Inflammatory macrophage treated with lipopolysaccharide for 1 hour (primary cell): ENCODE measurements around the gene TSEN15.

Experiments used
- DNase-seq, 2 donors: peaks; one replicate each; pipeline ENCODE4 v3.0.0-alpha.2; 2020 to 2022

The TSEN15 gene

DNA sequence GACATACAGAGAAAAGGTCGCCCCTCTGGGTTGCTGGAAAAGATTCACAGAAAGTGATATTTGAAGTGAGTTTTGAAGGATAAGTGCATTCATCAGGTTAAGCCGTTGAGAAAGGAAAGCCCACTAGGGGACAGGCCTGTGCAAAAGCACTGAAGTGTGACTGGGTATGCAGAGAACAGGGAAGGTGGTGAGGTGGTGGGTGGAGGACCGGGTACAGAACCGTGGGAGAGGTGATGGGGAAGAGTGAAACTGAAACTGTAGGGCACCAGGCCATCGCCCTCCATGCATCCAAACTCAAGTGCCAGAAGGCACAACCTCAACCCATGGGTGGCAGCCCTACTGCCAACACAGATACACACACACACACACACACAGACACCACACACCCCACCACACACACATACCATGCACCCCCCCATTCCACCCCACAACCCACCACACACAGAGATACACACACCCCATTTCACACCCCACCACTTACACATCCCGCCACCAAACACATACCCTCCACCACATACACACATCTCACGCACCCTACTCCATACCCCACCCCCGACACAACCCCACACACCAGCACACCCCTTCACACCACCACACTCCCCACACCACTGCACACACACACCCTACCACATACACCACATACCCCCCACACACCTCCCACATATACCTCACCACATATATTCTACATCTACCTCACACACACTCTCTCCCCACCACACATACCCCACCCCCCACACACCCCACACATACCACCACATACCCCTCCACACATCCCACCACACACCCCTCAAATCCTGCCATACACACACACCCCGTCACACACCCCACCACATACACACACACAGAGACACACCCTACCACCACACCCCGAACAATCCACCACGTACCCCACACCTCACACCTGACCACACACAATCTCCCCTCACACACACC lies 59.0 kb downstream of the TSEN15 start:
- DNase-seq: peak in 1 of 2 donors; percentile 12

- no peak for DNase-seq
These were observed 60.8 kb downstream of the TSEN15 start for GRCh38 chr1:184112176-184112948.

- DNase-seq: no peak
These were observed 61.7 kb downstream of the TSEN15 start for GRCh38 chr1:184113251-184113650.

GRCh38 chr1:184114818-184115398 lies 63.4 kb downstream of the TSEN15 start:
- DNase-seq: no peak

DNA sequence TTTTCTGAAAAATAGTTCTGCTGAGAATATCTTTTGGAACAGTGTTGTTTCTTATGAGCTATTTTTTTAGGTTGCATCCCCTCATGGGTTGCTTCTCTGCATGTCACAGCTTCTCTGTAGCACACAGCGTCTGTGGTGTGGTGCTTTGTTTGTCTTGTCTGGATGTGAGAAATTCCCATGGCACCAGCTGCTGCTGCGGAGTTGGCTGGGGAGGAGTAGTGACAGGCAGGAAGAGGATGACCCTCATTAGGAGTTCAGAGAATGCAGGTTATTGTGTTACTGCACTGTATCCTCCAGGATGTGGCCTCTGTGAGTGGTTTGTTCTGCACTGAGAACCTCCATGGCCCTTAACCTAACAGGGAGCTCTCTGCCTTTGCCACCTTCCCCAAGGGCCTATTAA lies 64.8 kb downstream of the TSEN15 start:
- no peak for DNase-seq

DNA sequence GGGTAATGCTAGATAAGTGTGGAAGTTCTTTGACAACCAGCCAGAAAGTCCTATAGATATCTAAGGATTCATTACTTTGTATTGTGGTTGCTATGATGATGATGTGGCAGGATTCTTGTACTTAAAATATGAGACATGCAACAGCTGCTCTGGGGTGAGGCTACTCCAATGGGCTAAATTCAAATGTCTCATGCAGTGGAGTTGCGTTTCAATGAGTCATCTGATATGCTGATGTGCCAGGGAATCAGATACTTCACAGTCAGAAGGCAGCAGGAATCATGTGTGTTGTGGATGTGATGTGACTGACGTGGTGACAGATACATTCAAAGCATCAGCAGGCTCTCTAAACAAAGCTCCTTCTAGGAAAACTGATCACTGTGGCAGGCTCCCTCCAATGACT lies 66.5 kb downstream of the TSEN15 start:
- no peak for DNase-seq
